Ishikawa (cell line): Measurements from ENCODE around the gene FAM168A.

Experiments
- CREB1 ChIP-seq: IDR thresholded peaks from 2 replicates; pipeline ENCODE4 v1.6.1; 2012; ENCODE audit warnings: low read depth
- EGR1 ChIP-seq: IDR thresholded peaks from 2 replicates; pipeline ENCODE4 v1.6.1; 2012
- EP300 ChIP-seq: IDR thresholded peaks from 2 replicates; pipeline ENCODE4 v1.6.1; 2012; ENCODE audit warnings: borderline replicate concordance
- NFIC ChIP-seq: IDR thresholded peaks from 2 replicates; pipeline ENCODE4 v1.6.1; 2012
- RAD21 ChIP-seq: IDR thresholded peaks from 2 replicates; pipeline ENCODE4 v1.6.1; 2012; ENCODE audit warnings: low read depth
- REST ChIP-seq: IDR thresholded peaks from 2 replicates; pipeline ENCODE4 v1.6.1; 2012; ENCODE audit warnings: low read depth, mild to moderate bottlenecking
- TAF1 ChIP-seq: IDR thresholded peaks from 2 replicates; pipeline ENCODE4 v1.6.1; 2012; ENCODE audit warnings: low read depth, mild to moderate bottlenecking
- TCF12 ChIP-seq: IDR thresholded peaks from 2 replicates; pipeline ENCODE4 v1.6.1; 2012; ENCODE audit warnings: low read depth
- TEAD4 ChIP-seq: IDR thresholded peaks from 2 replicates; pipeline ENCODE4 v1.6.1; 2012
- YY1 ChIP-seq: IDR thresholded peaks from 2 replicates; pipeline ENCODE4 v1.6.1; 2012; ENCODE audit warnings: low read depth
- ZBTB7A ChIP-seq: IDR thresholded peaks from 2 replicates; pipeline ENCODE4 v1.6.1; 2012; ENCODE audit warnings: low read depth
- TF ChIP-seq, protein P1 (sequence below): IDR thresholded peaks from 2 replicates; pipeline ENCODE4 v1.6.1; 2012

DNA sequence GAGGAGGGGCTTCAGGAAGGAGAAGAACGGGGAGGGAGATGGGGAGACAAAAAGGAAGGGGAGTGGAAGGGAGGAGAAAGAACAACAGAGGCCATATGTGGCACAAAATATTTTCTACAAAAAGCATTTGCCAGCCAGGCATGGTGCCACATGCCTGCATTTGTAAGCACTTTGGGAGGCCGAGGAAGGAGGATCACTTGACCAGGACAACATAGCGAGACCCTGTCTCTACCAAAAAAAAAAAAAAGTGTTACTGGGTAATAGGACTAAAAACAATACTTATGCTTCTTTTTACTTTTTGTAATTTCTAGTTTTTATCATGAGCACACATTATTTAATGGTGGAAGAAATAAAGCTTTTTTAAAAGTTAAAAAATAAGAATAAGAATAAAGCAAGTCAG, 5.3 kb downstream of the FAM168A start:
- TF ChIP-seq TEAD4 (no peak), EP300 (no peak), CREB1 (no peak), NFIC (no peak), TAF1 (no peak), REST (no peak), TCF12 (no peak), ZBTB7A (no peak), YY1 (no peak), RAD21 (no peak), EGR1 (no peak)
- TF ChIP-seq, protein P1, sequence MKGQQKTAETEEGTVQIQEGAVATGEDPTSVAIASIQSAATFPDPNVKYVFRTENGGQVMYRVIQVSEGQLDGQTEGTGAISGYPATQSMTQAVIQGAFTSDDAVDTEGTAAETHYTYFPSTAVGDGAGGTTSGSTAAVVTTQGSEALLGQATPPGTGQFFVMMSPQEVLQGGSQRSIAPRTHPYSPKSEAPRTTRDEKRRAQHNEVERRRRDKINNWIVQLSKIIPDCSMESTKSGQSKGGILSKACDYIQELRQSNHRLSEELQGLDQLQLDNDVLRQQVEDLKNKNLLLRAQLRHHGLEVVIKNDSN = no peak
